ENCODE data around the gene WHRN.

GRCh38 chr9:114460513-114461199 lies 44.6 kb downstream of the WHRN start:
- TF ChIP-seq CTCF (IDR thresholded peaks at IDR 0.05) (no peak), POLR2AphosphoS5 (IDR thresholded peaks at IDR 0.05) (no peak), POLR2A (IDR thresholded peaks at IDR 0.05) (no peak)

All from gastroesophageal sphincter (tissue), 3 donors.